ENCODE results near the gene TSPAN18. TPM values are rescaled to one million over a fixed set of nuclear protein-coding genes. Genes with fewer than 3 reads are reported as not detected.

TSPAN18 gene
- total RNA-seq, 4 donors from 2014 or later = 2.2 to 18.1 (median 3.4) TPM

GRCh38 chr11:44942029-44942955, 215.5 kb downstream of the TSPAN18 start:
- no peak for ATAC-seq (ENCODE audit: low FRiP score)
- no peak for DNase-seq (ENCODE audit: low spot score)
- no peak for TF ChIP-seq CTCF (IDR thresholded peaks at IDR 0.05)

GRCh38 chr11:44943118-44943517, 216.4 kb downstream of the TSPAN18 start:
- TF ChIP-seq CTCF (IDR thresholded peaks at IDR 0.05) = no peak
- DNase-seq (ENCODE audit: low spot score) = no peak
- no peak for ATAC-seq (ENCODE audit: low FRiP score)

- no peak for TF ChIP-seq CTCF (IDR thresholded peaks at IDR 0.05)
- DNase-seq (ENCODE audit: low spot score) = no peak
- no peak for ATAC-seq (ENCODE audit: low FRiP score)
Observed at GRCh38 chr11:44943696-44944095, 216.9 kb downstream of the TSPAN18 start.

- no peak for ATAC-seq (ENCODE audit: low FRiP score)
- DNase-seq (ENCODE audit: low spot score) = no peak
- TF ChIP-seq CTCF (IDR thresholded peaks at IDR 0.05) = no peak
Observed at GRCh38 chr11:44944181-44944852, 217.6 kb downstream of the TSPAN18 start.

GRCh38 chr11:44944853-44945235, 218.1 kb downstream of the TSPAN18 start:
- no peak for ATAC-seq (ENCODE audit: low FRiP score)
- no peak for DNase-seq (ENCODE audit: low spot score)
- TF ChIP-seq CTCF (IDR thresholded peaks at IDR 0.05) = no peak

GRCh38 chr11:44945666-44946065, 218.9 kb downstream of the TSPAN18 start:
- ATAC-seq (ENCODE audit: low FRiP score) (no peak), DNase-seq (ENCODE audit: low spot score) (no peak)
- no peak for TF ChIP-seq CTCF (IDR thresholded peaks at IDR 0.05)

Data from omental fat pad (tissue), 4 donors.